Measurements from ENCODE around the gene ATP2C2. TPM values are rescaled to one million over a fixed set of nuclear protein-coding genes. Genes with fewer than 3 reads are reported as not detected.
A peak's percentile ranks its signal among the peaks of the same experiment; 100 is the strongest.

ATP2C2 gene
- total RNA-seq, 1 experiment from 2014 or later: 20.3 TPM

DNA sequence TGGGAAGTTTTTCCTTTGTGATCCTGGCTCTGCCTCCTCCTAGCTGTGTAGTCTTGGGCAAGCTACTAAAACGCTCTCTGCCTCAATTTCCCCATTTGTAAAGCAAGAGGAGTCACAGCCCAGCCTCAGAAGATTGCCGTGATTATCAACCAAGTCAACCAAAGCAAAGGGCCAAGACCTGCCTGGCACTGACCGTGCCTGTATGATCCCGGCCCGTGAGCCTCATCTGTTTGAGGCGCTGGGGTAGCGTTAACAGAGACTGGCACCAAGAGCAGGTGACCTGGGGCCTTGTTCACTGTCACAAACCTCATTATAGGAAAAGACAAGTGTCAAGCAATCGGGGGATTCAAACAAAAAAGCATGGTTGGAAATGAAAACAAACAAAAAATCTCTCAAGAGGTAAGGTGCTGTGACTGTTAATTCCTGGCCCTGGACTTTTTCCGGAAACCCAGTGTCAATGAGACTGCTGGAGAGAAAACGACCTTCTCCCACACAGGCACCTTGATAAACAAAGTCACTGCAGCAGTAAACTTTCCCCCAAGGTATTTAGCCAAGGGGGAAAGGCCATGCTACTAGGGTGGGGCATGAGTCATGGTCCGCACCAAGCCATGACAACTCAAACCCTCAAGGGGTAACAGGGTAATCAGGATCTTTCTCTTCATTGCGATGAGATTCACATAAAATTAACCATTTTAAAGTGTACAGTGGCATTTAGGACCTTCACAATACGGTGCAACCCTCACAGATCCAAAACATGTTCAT is 130.7 kb downstream of the ATP2C2 start:
- Histone ChIP-seq H3K27me3 (ENCODE audit: insufficient read depth, low read length) (no peaks in the 10 kb centered on the region), H3K36me3 (ENCODE audit: control insufficient read depth in 1 of 2, insufficient read depth in 2 of 2, low read length in 2 of 2) (peaks cover 25 to 42% of the 10 kb centered on the region in 2 experiments), H3K4me2 (ENCODE audit: low read length) (peak overlapping the region; percentile 95), H4K20me1 (ENCODE audit: insufficient read depth) (no peaks in the 10 kb centered on the region), H2AFZ (ENCODE audit: low read depth, low read length, poor library complexity, severe bottlenecking) (no peak overlapping the region), H3K79me2 (ENCODE audit: insufficient read depth, low read length) (peaks cover 32% of the 10 kb centered on the region), H3K9me3 (ENCODE audit: control insufficient read depth in 1 of 2, insufficient read depth in 1 of 2, low read depth in 1 of 2, low read length in 2 of 2) (no peaks in the 10 kb centered on the region), H3K4me1 (ENCODE audit: control insufficient read depth in 1 of 2, insufficient read depth in 2 of 2, low read length in 2 of 2) (peaks cover 50 to 57% of the 10 kb centered on the region in 2 experiments), H3K9me2 (ENCODE audit: insufficient read depth) (no peaks in the 10 kb centered on the region), H3K27ac (ENCODE audit: low read depth, low read length) (no peak overlapping the region), H3K4me3 (replicated peaks in 1 of 2; ENCODE audit: low read depth in 1 of 2, low read length in 2 of 2) (peak overlapping the region in 1 of 2 experiments; percentile 29; a peak in 2 of 4 replicates), H3K9ac (ENCODE audit: low read length) (peak overlapping the region; percentile 49)
- RAD21 ChIA-PET (ENCODE audit: low non-redundant PET in 1 of 2, low total read pairs in 2 of 2, uncharacterized antibody in 2 of 2, unreplicated experiment in 2 of 2): no interaction called here
- no peak for TF ChIP-seq JUND (IDR thresholded peaks at IDR 0.05)
- TF ChIP-seq SRF (IDR thresholded peaks at IDR 0.05; ENCODE audit: low read depth): no peak
- no peak for TF ChIP-seq SIN3A (IDR thresholded peaks at IDR 0.05; ENCODE audit: low read depth)
- no peak for TF ChIP-seq ZFX (IDR thresholded peaks at IDR 0.05)
- ATAC-seq (no peak), DNase-seq (ENCODE audit: low read depth, low spot score) (no peak)
- POLR2A ChIA-PET: no interaction called here
- no TSS peak for BruUV-seq (replicated peaks)
- intact Hi-C loops (cut with micrococcal nuclease): no loop called here
- CTCF ChIA-PET: interaction anchor here (1.0 kb wide), 1 partner anchor 12 kb away, joined by 3 read pairs; no protein-coding TSS in a partner anchor

DNA sequence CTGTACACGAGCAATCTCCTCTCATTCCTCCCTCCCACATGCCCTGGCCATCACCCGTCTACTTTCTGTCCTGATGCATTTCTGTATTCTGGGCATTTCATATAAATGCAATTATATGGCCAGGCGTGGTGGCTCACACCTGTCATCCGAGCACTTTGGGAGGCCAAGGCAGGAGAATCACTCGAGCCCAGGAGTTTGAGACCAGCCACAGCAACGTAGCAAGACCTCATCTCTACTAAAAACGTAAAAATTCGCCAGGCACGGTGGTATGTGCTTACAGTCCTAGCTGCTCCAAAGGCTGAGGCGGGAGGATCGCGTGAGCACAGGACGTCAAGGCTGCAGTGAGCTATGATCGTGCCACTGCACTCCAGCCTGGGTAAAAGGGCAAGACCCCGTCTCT is 131.3 kb downstream of the ATP2C2 start:
- Histone ChIP-seq H3K4me1 (ENCODE audit: control insufficient read depth in 1 of 2, insufficient read depth in 2 of 2, low read length in 2 of 2) (peaks cover 50 to 58% of the 10 kb centered on the region in 2 experiments), H3K9me3 (ENCODE audit: control insufficient read depth in 1 of 2, insufficient read depth in 1 of 2, low read depth in 1 of 2, low read length in 2 of 2) (no peaks in the 10 kb centered on the region), H3K9ac (ENCODE audit: low read length) (peak overlapping the region; percentile 93), H2AFZ (ENCODE audit: low read depth, low read length, poor library complexity, severe bottlenecking) (no peak overlapping the region), H3K4me3 (replicated peaks in 1 of 2; ENCODE audit: low read depth in 1 of 2, low read length in 2 of 2) (peak overlapping the region in 1 of 2 experiments; percentile 29; a peak in 2 of 4 replicates), H4K20me1 (ENCODE audit: insufficient read depth) (no peaks in the 10 kb centered on the region), H3K27me3 (ENCODE audit: insufficient read depth, low read length) (no peaks in the 10 kb centered on the region), H3K9me2 (ENCODE audit: insufficient read depth) (no peaks in the 10 kb centered on the region), H3K36me3 (ENCODE audit: control insufficient read depth in 1 of 2, insufficient read depth in 2 of 2, low read length in 2 of 2) (peaks cover 20 to 36% of the 10 kb centered on the region in 2 experiments), H3K79me2 (ENCODE audit: insufficient read depth, low read length) (peaks cover 34% of the 10 kb centered on the region), H3K27ac (ENCODE audit: low read depth, low read length) (no peak overlapping the region), H3K4me2 (ENCODE audit: low read length) (peak overlapping the region; percentile 95)
- POLR2A ChIA-PET: no interaction called here
- CTCF ChIA-PET: no interaction called here
- no peak for DNase-seq (ENCODE audit: low read depth, low spot score)
- TF ChIP-seq, protein P1, sequence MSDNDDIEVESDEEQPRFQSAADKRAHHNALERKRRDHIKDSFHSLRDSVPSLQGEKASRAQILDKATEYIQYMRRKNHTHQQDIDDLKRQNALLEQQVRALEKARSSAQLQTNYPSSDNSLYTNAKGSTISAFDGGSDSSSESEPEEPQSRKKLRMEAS (IDR thresholded peaks at IDR 0.05): no peak
- no peak for TF ChIP-seq POLR2A (IDR thresholded peaks at IDR 0.05; ENCODE audit: borderline replicate concordance, extremely low read depth, insufficient read depth, insufficient read length)
- TF ChIP-seq TCF7L2 (IDR thresholded peaks at IDR 0.05; ENCODE audit: borderline replicate concordance, extremely low read depth, insufficient read depth, insufficient read length): no peak
- no peak for TF ChIP-seq EZH2 (IDR thresholded peaks at IDR 0.05)
- TF ChIP-seq ELF1 (IDR thresholded peaks at IDR 0.05; ENCODE audit: borderline replicate concordance, low read depth): no peak
- TF ChIP-seq SRF (IDR thresholded peaks at IDR 0.05; ENCODE audit: low read depth): no peak
- TF ChIP-seq, protein P2, sequence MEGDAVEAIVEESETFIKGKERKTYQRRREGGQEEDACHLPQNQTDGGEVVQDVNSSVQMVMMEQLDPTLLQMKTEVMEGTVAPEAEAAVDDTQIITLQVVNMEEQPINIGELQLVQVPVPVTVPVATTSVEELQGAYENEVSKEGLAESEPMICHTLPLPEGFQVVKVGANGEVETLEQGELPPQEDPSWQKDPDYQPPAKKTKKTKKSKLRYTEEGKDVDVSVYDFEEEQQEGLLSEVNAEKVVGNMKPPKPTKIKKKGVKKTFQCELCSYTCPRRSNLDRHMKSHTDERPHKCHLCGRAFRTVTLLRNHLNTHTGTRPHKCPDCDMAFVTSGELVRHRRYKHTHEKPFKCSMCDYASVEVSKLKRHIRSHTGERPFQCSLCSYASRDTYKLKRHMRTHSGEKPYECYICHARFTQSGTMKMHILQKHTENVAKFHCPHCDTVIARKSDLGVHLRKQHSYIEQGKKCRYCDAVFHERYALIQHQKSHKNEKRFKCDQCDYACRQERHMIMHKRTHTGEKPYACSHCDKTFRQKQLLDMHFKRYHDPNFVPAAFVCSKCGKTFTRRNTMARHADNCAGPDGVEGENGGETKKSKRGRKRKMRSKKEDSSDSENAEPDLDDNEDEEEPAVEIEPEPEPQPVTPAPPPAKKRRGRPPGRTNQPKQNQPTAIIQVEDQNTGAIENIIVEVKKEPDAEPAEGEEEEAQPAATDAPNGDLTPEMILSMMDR (IDR thresholded peaks at IDR 0.05 in 2 of 3, conservative IDR thresholded peaks at IDR 0.05 in 1 of 3; ENCODE audit: borderline replicate concordance in 1 of 3, insufficient read depth in 1 of 3, low read depth in 2 of 3, low read length in 2 of 3): no peak
- TF ChIP-seq CBX3 (IDR thresholded peaks at IDR 0.05; ENCODE audit: low read depth): no peak
- TF ChIP-seq JUND (IDR thresholded peaks at IDR 0.05): no peak
- no peak for TF ChIP-seq ZFX (IDR thresholded peaks at IDR 0.05)
- TF ChIP-seq EGR1 (IDR thresholded peaks at IDR 0.05; ENCODE audit: low read depth): no peak
- TF ChIP-seq ZNF274 (IDR thresholded peaks at IDR 0.05; ENCODE audit: low read depth, low read length): no peak
- TF ChIP-seq, protein P3, sequence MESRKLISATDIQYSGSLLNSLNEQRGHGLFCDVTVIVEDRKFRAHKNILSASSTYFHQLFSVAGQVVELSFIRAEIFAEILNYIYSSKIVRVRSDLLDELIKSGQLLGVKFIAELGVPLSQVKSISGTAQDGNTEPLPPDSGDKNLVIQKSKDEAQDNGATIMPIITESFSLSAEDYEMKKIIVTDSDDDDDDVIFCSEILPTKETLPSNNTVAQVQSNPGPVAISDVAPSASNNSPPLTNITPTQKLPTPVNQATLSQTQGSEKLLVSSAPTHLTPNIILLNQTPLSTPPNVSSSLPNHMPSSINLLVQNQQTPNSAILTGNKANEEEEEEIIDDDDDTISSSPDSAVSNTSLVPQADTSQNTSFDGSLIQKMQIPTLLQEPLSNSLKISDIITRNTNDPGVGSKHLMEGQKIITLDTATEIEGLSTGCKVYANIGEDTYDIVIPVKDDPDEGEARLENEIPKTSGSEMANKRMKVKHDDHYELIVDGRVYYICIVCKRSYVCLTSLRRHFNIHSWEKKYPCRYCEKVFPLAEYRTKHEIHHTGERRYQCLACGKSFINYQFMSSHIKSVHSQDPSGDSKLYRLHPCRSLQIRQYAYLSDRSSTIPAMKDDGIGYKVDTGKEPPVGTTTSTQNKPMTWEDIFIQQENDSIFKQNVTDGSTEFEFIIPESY (IDR thresholded peaks at IDR 0.05; ENCODE audit: extremely low read depth, insufficient replicate concordance, low read length): no peak
- BruUV-seq (replicated peaks): no TSS peak
- intact Hi-C loops (cut with micrococcal nuclease): loop anchor here (10.0 kb wide), 1 partner anchor 545 kb away; the partner anchor contains the start of gene OSGIN1
- RAD21 ChIA-PET (ENCODE audit: low non-redundant PET in 1 of 2, low total read pairs in 2 of 2, uncharacterized antibody in 2 of 2, unreplicated experiment in 2 of 2): no interaction called here
- no peak for ATAC-seq

All from HCT116 (cell line).